ENCODE data around the gene ZCCHC17.
"Not testable (repeated sequence)": the region's sequence is repeated elsewhere in the genome, so short reads cannot be mapped to it uniquely, and the experiment has no call there.

The ZCCHC17 gene

DNA sequence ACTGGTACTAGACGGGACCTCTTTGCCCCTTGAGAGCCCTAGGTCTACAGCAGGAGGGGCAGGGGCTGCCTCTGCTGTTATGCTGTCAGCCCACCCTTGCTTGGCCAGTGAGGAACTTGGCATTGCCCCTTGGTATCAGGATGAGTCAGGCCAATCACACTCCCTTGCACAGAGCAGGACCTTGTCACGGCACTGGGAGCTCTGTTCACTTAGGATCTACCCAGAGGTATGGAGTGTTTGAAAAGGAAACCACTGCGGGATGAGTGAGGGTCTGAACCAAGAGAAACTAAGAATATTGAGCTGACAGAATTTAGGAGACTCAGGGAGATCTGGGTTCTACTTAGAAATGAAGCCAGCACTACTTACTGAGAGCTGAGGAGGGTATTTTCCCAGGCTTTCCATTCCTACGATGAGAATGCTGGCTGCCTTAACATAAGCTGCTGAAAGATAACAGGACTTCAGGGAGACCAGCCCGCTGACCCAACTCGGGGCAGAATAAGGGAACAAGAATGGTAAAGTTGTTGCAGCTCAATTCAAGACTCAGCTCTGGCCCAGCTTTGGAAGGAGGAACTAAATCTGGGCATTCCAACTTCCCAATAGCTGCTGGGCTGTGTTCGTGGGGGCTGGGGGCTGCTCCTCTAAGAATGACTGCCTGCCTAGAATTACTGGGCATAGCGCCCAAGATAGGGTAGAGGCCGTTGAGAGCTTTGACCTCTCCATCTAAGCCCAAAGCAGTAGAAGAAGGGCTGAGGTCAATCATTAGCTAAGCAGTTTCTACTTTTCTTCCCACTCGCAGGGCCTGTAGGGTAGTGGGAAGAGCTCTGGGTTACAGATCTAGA lies 74.5 kb downstream of the ZCCHC17 start:
- ATAC-seq = no peak

DNA sequence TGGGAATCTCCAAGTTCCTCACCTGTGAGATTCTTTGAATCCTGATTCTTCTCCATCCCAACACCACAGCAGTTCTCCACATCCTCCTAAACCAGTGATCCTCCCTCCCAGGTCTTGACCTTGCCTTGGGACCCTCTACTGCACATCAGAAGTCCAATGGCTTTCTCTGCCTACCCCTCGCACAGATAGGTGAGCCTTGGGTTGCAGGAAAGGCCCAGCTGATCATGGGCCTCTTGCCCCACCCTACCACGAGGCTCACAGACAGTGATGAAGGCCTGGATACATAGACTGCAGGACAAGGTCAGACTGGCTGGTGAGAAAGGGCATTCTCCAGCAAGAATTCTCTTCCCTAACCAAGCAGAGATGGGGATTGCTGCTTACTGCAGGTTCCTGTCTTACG lies 75.2 kb downstream of the ZCCHC17 start:
- no peak for ATAC-seq

DNA sequence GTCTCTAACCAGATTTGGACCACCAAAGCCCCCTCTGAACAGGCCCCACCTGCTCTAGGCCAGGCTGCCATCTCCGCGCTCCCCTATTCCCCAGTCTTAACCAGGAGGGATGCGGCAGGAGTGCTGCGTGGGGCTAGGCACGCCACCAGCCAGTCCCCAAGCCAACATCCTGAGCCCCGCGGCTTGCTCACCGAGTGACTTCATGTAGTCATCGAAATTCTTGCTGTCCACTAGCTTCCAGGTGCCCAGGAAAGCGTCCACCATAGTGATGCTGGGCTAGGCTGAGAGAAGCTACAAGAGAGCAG lies 75.9 kb downstream of the ZCCHC17 start:
- no peak for ATAC-seq

DNA sequence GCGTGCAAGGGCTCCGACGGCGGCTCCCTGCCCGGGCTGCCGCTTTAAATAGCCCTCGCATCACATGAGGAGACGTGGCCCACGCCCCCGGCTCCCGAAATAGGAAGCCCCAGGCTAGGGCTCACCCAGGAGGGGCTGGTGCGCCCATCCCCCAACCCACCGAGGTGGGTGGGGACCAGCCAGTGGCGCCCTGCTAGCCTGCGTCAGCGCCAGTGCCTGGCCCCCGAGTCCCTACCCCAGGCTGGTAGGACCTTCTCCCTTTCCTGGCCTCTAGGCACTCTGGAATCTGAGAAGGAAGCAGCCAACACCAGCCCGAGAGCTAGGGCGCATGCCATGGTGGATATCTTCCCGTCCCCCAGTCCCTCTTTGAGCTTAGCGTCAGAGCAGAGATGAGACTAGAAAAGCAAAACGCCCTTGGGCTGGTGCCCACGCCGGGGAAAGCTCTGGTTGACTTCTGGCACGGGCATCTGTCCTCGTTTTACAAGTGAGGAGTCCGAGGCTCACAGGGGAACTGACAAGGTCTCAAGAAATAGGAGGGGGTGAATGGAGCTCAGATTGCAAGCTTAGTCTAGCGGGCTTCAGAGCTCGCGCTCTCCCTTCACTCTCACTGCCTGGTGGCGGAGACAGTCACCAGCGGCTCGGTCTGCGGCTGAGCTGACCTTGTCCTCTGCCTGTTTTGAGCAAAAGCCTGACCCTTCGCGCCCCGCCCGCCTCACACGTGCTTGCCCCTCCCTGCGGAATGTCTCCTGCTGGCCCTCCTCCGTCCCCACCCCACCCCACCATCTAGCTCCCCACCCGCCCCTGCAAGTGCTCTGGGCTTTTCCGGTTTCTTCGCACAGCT lies 76.4 kb downstream of the ZCCHC17 start, which contains the start of gene FABP3:
FABP3 (minus strand) TSS at position 21 of the 841 bp plus-strand sequence. CDS start 62 bp downstream, outside the sequence.
- peak; percentile 41 to 53 for ATAC-seq

DNA sequence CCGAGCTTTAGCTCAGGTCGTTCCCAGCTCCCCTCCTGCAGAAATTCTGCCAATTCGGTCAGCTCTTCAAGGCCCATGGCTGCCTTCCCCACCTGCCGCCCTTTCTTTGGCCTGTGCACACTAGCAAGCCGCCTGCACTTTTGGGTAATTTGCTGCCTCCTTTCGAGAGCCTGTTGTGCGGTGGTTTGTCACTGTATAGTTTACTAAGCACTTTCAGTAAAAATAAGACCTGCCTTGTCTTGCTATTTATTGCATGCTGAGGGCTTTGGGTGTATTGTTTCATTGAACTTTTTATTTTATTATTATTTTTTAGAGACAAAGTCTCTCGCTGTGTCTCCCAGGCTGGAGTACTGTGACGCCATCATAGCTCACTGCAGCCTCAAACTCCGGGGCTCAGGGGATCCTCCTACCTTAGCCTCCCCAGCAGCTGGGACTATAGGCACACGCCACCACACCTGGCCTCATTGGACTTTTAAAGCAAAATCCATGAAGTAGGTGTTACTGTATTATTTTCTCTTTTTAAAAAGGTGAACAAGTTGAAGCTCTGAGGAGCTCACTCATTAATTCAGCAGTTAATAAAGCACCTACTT lies 77.2 kb downstream of the ZCCHC17 start:
- ATAC-seq = peak; percentile 12 to 34

DNA sequence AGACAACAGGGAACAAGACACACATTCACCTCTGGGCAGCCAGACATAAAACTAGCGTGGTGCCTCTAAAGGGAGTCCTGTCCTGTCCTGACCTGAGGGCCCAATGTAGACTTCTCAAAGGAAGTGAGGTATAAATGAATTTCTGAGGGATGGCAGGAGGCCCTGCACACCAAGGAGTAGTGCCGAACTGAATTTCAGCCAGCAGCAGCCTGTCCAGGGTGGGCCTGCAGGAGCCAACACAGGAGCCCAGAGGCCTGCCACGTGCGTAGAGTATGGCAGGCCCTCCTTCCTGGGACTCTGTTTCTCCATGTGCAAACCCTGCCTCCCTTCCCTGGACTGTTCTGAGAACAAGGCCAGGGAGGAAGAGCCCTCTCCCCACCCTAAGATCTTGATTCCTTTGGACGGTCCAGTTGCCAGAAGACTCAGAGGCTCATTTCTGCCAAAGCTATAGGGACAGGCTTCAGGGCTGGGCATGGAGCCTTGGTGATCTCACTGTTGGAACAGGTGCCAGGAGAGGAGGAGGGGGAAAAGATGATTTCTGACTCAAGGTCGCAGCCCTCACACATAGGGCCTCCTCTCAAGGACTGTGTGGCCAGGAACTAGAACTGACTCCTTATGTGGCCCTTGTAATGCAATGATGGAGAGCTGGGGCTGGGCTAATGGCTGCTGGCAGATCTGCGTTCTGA lies 77.8 kb downstream of the ZCCHC17 start:
- no peak for ATAC-seq

DNA sequence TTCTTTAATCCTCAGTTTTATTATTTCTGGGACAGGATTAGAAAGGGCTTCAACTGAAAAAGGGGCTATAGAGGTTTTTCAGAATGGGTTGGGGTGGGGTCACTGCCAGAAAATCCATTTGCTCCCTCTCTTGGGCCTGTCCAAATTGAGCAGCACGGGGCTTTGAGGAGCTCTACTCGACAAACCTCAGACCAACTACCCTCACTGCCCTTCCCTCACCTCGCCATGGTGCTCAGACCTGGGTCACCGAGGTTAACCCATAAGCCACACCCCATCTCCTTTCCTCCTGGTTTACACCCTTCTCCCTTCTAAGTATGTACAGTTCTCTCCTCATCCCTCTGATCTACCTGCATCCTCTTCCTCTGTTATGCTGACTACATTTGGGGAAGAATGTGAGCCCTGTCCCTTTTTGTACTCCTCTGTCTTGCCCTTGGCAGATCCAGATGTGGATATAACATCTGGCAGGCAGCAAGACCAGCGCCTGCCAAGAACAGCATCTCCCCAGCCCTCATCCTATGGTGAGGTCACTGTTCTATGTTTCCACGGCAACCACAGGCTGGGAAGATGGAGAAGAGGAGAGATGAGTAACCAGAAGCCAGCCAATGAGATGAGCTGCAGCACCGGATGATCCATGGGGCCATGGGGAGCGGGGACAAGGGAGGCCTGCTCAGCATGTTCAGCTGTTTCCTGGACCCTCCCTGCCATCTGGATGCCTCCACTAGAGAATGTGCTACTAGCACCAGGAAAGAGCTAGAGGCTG lies 79.7 kb downstream of the ZCCHC17 start:
- no peak for ATAC-seq

DNA sequence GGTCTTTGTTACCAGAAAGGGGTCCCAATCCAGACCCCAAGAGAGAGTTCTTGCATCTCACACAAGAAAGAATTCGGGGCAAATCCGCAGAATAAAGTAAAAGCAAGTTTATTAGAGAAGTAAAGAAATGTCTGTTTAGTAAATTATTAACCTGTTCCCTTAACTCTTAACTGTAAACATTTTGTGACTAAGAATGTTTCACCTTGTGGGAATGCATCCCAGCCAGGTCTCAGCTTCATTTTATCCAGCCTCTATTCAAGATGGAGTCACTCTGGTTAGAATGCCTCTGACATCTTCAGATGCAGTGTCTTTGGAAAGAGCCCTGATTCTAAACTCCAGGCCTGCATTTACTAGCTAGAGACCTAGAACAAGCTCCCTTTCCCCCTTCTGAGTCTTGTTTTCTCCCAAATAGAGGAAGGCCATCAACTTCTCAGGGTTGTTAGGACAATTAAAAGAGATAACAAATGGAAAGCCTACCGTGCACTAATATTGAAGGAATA lies 80.6 kb downstream of the ZCCHC17 start:
- no peak for ATAC-seq

DNA sequence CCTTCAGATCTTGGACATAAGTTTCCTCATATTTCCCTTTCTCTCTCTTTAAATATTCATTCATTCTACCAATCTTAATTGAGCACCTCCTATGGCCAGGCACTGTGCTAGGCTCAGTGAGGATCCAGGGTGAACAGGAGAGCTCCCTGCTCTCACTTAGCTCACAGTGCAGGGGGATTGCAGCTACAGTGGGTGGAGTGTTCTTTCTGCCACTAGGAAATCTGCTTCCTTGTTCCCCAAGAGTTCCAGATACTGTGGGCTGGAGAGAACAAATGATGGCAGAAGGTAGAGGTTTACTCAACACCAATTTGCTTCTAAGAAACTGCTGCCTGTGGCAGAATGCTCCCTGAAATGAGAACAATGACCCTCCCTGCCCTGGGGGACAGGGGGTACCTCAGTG lies 81.2 kb downstream of the ZCCHC17 start:
- no peak for ATAC-seq

DNA sequence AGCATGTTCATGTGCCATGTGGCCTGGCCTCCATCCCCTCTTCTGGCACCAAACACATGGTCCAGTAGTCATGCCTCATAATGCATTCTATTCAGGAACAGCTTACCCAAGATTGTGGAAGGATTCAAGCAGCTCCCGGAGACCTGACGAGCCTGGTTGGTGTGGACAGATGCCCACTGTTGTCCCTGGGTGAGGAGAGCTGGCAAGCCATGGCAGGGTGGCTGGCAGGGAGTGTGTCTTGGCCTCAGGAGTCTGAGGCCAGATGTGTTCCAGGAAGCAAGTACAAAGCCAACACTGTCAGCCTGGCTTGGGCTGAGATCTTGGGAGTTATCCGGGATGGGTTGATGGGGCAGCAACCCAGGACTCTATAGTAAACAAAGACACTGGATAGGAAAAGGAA lies 83.3 kb downstream of the ZCCHC17 start:
- ATAC-seq = no peak

DNA sequence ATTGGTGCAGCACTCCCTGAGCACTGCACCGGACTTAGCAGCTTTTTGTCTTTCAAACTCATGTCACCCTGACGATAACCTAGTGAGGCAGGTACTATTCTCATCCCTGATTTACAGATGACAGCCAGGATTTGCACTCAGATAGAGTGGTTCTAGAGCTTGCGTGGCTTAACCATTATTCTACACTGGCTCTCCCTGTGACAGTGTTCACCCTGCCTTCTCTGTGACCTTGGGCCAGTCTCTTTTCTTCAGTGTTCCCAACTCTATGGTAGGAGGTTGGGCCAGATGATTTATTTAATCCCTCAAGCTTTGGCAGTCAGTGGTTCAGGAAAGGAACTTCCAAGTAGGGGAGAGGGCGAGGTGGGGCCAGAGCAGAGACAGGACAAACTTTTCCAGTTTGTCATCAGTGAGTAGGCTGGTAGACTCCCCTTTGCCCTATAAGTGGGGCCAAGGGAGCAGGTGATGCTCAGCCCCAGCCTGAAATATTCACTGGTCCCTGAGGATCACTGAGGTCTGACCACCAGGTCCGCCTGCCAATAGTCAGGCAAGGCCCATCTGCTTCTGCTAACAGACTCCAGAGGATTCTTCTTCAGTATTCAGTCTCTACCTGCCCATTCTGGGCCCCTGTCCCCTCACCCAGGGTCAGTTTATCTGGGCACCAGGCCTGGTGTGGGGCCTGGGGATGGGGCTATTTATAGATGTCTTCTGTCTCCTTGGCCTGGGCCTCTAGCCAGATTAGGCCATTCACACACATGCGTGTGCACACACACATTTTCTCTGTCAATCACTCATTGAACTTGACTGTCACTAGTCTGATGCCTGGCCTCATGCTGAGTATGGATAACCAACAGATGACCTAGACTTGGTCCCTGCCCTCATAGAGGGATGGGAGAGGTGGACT lies 84.8 kb downstream of the ZCCHC17 start:
- no peak for ATAC-seq

DNA sequence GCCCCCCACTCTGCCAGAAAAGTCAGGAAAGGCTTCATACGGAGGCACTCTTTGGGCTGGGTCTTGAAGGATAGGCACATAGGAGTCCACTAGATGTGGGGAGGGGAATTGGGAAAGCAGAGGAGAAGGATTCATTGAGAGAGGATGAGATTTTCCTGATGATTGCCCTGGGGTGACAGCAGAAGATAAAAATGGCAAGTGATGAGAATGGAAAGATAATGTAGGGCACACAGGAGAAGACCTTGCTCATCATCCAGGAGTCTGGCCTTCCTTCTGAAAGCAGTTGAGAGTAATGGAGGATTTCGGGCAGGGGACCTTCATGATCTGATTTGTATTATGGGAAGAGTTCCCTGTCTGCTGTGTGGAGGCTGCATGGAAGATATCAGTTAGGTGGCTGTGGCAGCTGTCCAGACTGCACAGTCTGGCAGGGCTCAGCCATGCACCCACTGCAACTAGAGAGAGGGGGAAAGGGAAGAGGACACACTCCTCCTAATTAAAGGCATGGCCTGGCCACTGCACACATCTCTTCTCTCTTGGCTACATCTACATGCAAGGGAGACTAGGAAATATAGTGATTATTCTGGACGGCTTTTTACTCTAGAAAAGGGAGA lies 85.7 kb downstream of the ZCCHC17 start:
- ATAC-seq = no peak

DNA sequence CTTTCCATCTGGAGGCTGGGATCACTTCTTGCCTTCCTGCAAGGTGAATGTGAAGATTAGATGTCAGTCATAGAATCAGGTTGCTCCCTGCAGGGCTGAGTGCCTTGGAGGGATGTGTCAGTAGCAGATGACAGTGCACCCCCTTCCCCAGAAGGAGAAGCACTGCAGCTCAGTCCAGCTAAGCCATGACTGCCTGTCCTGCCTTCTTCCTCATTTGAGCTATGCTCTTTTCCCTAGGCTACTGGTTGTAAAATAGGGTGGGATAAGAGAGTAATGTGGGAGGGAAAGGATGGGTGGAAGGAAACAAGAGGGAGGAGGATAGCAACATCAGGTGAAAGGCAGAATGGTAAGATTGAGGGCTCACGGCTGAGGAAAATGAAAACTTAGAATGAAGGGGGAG lies 87.1 kb downstream of the ZCCHC17 start:
- no peak for ATAC-seq

DNA sequence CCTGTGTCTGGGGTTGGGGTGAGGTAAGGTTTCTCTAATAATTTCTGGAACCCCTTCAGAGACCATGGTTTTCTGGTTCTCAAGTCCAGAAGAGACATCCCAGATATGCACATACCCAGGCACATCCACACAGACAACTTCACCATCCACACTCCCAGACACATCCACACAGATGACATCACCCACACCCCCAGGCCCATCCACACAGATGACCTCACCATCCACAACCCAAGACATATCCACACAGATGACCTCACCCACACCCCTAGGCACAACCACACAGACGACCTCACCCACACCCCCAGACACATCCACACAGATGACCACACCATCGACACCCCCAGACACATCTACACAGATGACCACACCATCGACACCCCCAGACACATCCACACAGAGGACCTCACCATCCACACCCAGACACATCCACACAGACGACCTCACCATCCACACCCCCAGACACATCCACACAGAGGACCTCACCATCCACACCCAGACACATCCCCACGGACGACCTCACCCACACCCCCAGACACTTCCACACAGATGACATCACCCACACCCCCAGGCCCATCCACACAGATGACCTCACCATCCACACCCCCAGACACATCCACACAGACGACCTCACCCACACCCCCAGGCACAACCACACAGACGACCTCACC lies 89.9 kb downstream of the ZCCHC17 start:
- not testable (repeated sequence) for ATAC-seq

DNA sequence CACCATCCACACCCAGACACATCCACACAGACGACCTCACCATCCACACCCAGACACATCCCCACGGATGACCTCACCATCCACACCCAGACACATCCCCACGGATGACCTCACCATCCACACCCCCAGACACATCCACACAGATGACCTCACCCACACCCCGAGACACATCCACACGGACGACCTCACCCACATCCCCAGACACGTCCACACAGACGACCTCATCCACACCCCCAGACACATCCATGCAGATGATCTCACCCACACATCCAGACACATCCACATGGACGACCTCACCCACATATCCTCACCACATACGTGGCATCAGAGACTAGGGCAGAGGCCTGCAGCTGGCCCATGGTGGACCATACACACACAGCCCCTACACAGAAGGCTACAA lies 90.8 kb downstream of the ZCCHC17 start:
- no peak for ATAC-seq

DNA sequence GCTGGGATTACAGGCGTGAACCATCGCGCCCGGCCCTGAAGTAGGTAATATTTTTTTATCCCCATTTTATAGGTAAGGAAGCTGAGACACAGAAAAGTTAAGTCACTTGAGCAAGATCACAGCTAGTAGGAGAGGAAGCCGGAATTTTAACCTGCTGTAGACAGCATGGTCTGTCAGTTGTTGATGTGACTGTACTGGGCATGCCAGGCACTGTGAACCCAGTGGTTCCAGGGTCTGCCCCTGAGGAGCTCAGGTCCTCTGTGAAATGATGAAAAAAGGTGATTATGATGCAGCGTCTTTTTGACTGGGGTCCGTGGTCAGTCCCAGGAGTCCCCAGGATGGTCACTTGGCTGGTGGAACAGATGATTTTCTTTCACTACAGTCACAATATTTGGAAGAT lies 92.8 kb downstream of the ZCCHC17 start:
- no peak for ATAC-seq

DNA sequence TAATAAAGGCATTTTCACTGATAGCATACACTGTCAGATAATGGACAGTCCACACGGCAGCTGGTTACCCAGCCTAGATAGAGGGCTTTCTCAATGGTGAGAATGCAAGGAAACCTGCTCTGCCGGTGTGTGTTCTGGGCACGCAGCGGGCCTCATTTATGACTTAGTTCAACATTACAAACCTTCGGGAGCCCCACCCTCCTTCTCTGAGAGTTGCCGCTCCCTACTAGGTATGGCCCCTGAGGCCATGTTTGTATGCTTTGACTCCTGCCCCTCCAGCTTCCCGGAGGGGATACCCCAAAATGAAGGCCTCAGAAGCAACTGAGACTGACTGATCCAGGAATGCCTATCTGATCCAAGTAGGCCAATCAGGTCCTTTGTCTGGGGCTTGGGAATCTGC lies 93.2 kb downstream of the ZCCHC17 start:
- ATAC-seq = no peak

DNA sequence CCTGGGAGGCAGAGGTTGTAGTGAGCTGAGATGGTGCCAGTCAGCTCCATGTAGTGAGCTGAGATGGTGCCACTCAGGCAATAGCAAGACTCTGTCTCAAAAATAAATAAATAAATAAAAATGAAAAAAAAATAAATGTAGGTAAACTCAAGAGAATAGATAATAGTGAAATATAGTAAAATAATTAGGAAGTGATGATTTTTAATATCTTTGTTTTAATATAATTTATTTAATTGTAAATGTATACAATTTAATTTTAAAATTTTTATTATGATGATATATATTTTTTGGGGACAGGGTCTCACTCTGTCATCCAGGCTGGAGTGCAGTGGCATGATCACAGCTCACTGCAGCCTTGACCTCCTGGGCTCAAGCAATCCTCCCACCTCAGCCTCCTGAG lies 96.6 kb downstream of the ZCCHC17 start:
- ATAC-seq = no peak

DNA sequence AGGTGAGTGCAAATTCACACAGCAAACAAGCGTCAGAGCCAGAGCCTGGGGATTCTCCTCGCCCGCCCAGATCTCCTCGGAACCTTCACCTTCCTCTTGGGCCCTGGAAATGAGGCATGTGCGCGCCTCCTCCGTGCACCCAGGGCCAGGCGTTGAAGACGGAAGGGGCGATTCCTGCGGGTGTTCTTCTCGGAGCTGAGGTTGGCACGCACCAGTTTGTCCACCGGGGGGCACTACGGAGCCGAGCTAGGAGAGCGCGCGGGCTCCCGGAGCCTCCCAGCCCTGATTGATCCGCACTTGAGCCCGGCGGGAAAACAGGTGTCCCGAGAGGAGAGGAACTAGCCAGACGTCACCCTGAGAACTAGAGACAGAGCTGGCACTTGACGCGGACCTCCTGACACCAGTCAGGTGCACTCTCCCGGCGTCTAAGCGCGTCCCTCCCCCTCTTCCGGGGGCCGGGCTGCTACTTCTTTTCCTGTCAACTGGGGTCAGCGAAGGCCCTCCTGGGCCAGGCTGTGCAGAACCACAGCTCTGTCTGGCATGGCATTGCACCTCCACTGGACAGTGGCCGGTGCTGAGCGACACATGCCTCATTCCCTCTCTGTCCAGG lies 97.9 kb downstream of the ZCCHC17 start:
- peak; percentile 86 to 91 for ATAC-seq
